ENCODE results near the gene STK32C.
A peak's percentile ranks its signal among the peaks of the same experiment; 100 is the strongest.
"Not testable (repeated sequence)": the region's sequence is repeated elsewhere in the genome, so short reads cannot be mapped to it uniquely, and the experiment has no call there.

Gene STK32C

GRCh38 chr10:132232023-132232951 is 75.5 kb downstream of the STK32C start:
- FAIRE-seq (no peak), DNase-seq (ENCODE audit: low spot score) (no peak)

GRCh38 chr10:132231656-132232022 is 76.1 kb downstream of the STK32C start:
- no peak for FAIRE-seq
- DNase-seq (ENCODE audit: low spot score) = no peak

- FAIRE-seq = no peak
- no peak for DNase-seq (ENCODE audit: low spot score)
These were observed 77.1 kb downstream of the STK32C start for GRCh38 chr10:132230557-132231210.

- FAIRE-seq (no peak), DNase-seq (ENCODE audit: low spot score) (no peak)
These were observed 77.8 kb downstream of the STK32C start for GRCh38 chr10:132229834-132230556.

- FAIRE-seq (no peak), DNase-seq (ENCODE audit: low spot score) (no peak)
These were observed 78.7 kb downstream of the STK32C start for GRCh38 chr10:132229096-132229495.

GRCh38 chr10:132228616-132229015 is 79.1 kb downstream of the STK32C start:
- DNase-seq (ENCODE audit: low spot score) (no peak), FAIRE-seq (no peak)

- no peak for FAIRE-seq
- no peak for DNase-seq (ENCODE audit: low spot score)
These were observed 79.8 kb downstream of the STK32C start for GRCh38 chr10:132227851-132228390.

GRCh38 chr10:132226586-132227405 is 81.0 kb downstream of the STK32C start:
- no peak for DNase-seq (ENCODE audit: low spot score)
- no peak for FAIRE-seq

GRCh38 chr10:132225849-132226205 is 81.9 kb downstream of the STK32C start:
- DNase-seq (ENCODE audit: low spot score) = no peak
- FAIRE-seq = no peak

GRCh38 chr10:132225073-132225848 is 82.5 kb downstream of the STK32C start:
- FAIRE-seq (no peak), DNase-seq (ENCODE audit: low spot score) (no peak)

- FAIRE-seq = no peak
- DNase-seq (ENCODE audit: low spot score) = no peak
These were observed 83.2 kb downstream of the STK32C start for GRCh38 chr10:132224343-132225072.

GRCh38 chr10:132223611-132224342 is 84.0 kb downstream of the STK32C start:
- DNase-seq (ENCODE audit: low spot score) (no peak), FAIRE-seq (no peak)

- DNase-seq (ENCODE audit: low spot score) (peak; percentile 84), FAIRE-seq (no peak)
These were observed 84.6 kb downstream of the STK32C start for GRCh38 chr10:132223156-132223590.

- FAIRE-seq (no peak), DNase-seq (ENCODE audit: low spot score) (no peak)
These were observed 85.0 kb downstream of the STK32C start for GRCh38 chr10:132222726-132223125.

GRCh38 chr10:132220996-132221395 is 86.8 kb downstream of the STK32C start:
- not testable (repeated sequence) for DNase-seq (ENCODE audit: low spot score); FAIRE-seq

GRCh38 chr10:132220061-132220460 is 87.7 kb downstream of the STK32C start:
- FAIRE-seq (no peak), DNase-seq (ENCODE audit: low spot score) (no peak)

- no peak for FAIRE-seq
- DNase-seq (ENCODE audit: low spot score) = no peak
These were observed 88.3 kb downstream of the STK32C start for GRCh38 chr10:132219486-132219885.

GRCh38 chr10:132216441-132216840 is 91.3 kb downstream of the STK32C start:
- not testable (repeated sequence) for DNase-seq (ENCODE audit: low spot score); FAIRE-seq

- DNase-seq (ENCODE audit: low spot score) = no peak
- no peak for FAIRE-seq
These were observed 93.8 kb downstream of the STK32C start for GRCh38 chr10:132213917-132214316.
